Activated T-cell treated with anti-CD3 and anti-CD28 coated beads, Interleukin-2, amount 50 U/mL, for 72 hours (primary cell): ENCODE measurements around the gene ENOX1. TPM values are rescaled to one million over a fixed set of nuclear protein-coding genes. Genes with fewer than 3 reads are reported as not detected.
A peak's percentile ranks its signal among the peaks of the same experiment; 100 is the strongest.

ENCODE experiments used
- ATAC-seq, 2 donors: fragments of 150-1000 bp; cut with Tn5 transposase; replicated peaks in 1 of 2; 2 replicates each; pipeline ENCODE4 v1.10.0; 2021; ENCODE audit warnings: moderate library complexity in 2 of 2, mild to moderate bottlenecking in 1 of 2
- DNase-seq, 2 donors: peaks; one replicate each; pipeline ENCODE4 v3.0.0; 2021 to 2022; ENCODE audit warnings: mixed read lengths in 1 of 2
- H3K27ac Mint-ChIP-seq: one replicate; pipeline ENCODE4 v1.8.0; 2022; ENCODE audit warnings: mild to moderate bottlenecking, moderate library complexity, mixed read lengths
- H3K27me3 Mint-ChIP-seq: one replicate; pipeline ENCODE4 v1.8.0; 2022; ENCODE audit warnings: low read depth, mixed read lengths
- H3K36me3 Mint-ChIP-seq, 2 donors: one replicate each; pipeline ENCODE4 v1.8.0; 2022; ENCODE audit warnings: mixed read lengths in 2 of 2, mild to moderate bottlenecking in 1 of 2; ENCODE audit not compliant: insufficient read depth in 2 of 2
- H3K4me1 Mint-ChIP-seq: one replicate; pipeline ENCODE4 v1.8.0; 2022; ENCODE audit warnings: low read depth, mixed read lengths
- H3K4me3 Mint-ChIP-seq, 2 donors: one replicate each; pipeline ENCODE4 v1.8.0; 2022; ENCODE audit warnings: mild to moderate bottlenecking in 2 of 2, mixed read lengths in 2 of 2, moderate library complexity in 2 of 2
- H3K9me3 Mint-ChIP-seq, 2 donors: one replicate each; pipeline ENCODE4 v1.8.0; 2022; ENCODE audit warnings: mixed read lengths in 2 of 2
- total RNA-seq, 2 donors: library from RNA; stranded (reverse); gene quantifications; one replicate each; pipeline ENCODE4 v1.2.3, GENCODE V29; 2022

Gene ENOX1
- total RNA-seq, 2 donors from 2014 or later, result 1.2 to 2.0 TPM

DNA sequence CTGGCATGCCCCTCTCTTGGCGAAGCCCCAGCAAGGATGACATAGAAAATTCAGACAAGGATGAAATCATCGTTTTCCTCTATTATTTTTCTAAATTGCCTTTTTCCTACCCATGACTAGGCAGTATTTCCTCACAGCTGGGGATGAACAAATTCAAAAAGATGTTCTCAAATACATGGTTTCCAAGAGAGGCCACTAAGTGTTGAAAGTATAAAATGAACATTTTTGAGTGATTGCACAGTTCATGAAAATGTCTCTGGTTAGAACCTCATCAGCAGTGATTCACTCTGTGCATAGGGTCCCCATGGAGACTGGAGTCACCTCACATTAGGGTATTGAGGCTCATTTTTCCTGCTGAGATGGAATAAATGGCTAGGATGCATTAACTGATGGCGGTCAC is 389.7 kb downstream of the ENOX1 start:
- Mint-ChIP-seq H3K27ac (no peak overlapping the region), H3K27me3 (peaks cover 12% of the 10 kb centered on the region)
- ATAC-seq, result no peak

GRCh38 chr13:43391036-43391435 is 395.7 kb downstream of the ENOX1 start:
- H3K36me3 Mint-ChIP-seq, result no peaks in the 10 kb centered on the region
- DNase-seq (no peak), ATAC-seq (no peak)
- H3K27me3 Mint-ChIP-seq, result no peaks in the 10 kb centered on the region
- H3K4me1 Mint-ChIP-seq, result no peaks in the 10 kb centered on the region
- H3K9me3 Mint-ChIP-seq, result no peaks in the 10 kb centered on the region
- no peak overlapping the region for H3K4me3 Mint-ChIP-seq
- H3K27ac Mint-ChIP-seq, result no peak overlapping the region

More for the DNA sequence above, 389.7 kb downstream of the ENOX1 start:
- H3K4me3 Mint-ChIP-seq, result no peak overlapping the region
- H3K36me3 Mint-ChIP-seq, result no peaks in the 10 kb centered on the region
- DNase-seq, result no peak
- no peaks in the 10 kb centered on the region for H3K4me1 Mint-ChIP-seq
- no peaks in the 10 kb centered on the region for H3K9me3 Mint-ChIP-seq

- DNase-seq, result no peak
- H3K9me3 Mint-ChIP-seq, result no peaks in the 10 kb centered on the region
- H3K4me1 Mint-ChIP-seq, result no peaks in the 10 kb centered on the region
- no peaks in the 10 kb centered on the region for H3K27me3 Mint-ChIP-seq
- H3K27ac Mint-ChIP-seq, result no peak overlapping the region
- no peak overlapping the region for H3K4me3 Mint-ChIP-seq
- no peak for ATAC-seq
- no peaks in the 10 kb centered on the region for H3K36me3 Mint-ChIP-seq
Measured at GRCh38 chr13:43390619-43391018, 396.2 kb downstream of the ENOX1 start.

DNA sequence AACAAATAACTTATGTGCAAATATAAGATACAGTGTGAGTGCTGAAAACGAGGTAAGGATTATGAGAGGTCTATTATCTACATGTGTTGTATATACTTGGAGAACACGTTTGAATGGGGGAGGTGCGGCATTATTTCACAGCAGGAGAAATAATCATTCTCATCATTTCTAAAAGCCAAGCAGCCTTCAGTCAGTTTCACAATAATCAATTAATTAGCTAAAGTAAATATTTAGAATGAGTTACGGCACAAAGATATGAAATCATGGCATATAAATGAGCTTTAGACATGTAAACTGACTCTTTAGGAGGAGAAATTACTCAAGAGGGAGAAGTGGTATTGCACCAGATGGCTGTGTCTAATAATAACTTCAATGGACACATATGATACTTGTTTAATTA is 396.8 kb downstream of the ENOX1 start:
- H3K27ac Mint-ChIP-seq, result no peak overlapping the region
- no peaks in the 10 kb centered on the region for H3K4me1 Mint-ChIP-seq
- H3K36me3 Mint-ChIP-seq, result no peaks in the 10 kb centered on the region
- H3K4me3 Mint-ChIP-seq, result no peak overlapping the region
- H3K27me3 Mint-ChIP-seq, result no peaks in the 10 kb centered on the region
- H3K9me3 Mint-ChIP-seq, result no peaks in the 10 kb centered on the region
- DNase-seq (no peak), ATAC-seq (no peak)

DNA sequence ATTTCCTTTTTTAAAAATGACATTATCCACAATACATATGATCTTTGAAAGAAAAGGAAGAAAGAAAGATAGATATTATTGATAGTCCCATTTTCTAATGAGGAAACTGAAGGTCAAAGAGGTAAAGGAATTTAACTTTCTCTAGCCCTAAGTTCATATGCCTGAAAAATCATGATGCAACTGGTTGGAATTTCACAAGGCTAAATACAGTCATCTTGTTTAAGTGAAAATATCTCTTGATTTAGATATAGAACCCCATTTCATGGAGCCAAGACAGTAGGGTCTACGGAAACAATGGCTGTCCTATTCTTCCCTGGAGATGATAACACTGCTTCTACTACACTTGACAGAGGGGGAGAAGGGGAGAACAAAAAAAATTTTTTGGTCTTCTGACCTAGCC is 397.2 kb downstream of the ENOX1 start:
- DNase-seq (no peak), ATAC-seq (no peak)
- no peaks in the 10 kb centered on the region for H3K4me1 Mint-ChIP-seq
- no peaks in the 10 kb centered on the region for H3K36me3 Mint-ChIP-seq
- no peak overlapping the region for H3K27ac Mint-ChIP-seq
- H3K4me3 Mint-ChIP-seq, result no peak overlapping the region
- no peaks in the 10 kb centered on the region for H3K27me3 Mint-ChIP-seq
- no peaks in the 10 kb centered on the region for H3K9me3 Mint-ChIP-seq

DNA sequence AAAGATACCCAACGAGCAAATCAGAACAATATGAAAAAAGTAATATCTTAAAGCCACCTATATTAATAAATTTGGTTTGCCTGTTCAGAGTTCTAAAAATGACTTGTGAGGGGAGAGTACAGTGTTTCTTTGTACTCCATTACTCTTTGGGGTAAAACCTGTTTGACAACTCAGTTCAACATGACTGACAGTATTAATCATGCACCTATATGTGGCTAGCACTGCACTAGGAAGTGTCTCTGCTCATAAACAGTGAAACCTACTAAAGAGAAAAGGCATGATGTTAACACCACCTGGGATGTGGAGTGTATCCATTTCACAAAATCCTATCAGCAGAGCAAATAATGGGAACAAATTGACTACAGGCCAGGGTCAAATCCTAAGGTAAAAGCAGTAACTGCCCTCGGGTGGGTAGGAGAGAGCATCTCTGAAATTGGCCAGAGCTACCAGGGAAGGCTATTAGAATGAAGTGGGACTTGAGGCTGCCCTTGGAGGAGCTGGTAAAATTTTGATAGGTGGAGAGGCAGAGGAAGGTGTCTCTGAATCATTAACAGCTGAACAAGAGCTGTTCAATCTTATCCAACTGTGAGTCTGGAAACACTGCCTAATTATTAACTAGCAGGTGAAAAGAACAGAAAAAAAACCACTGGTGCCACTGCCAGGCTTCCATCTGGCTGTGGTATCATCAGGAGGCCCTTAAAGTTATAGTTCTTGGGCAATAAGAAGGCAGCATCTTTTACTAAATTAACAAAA is 398.3 kb downstream of the ENOX1 start:
- H3K36me3 Mint-ChIP-seq, result no peaks in the 10 kb centered on the region
- no peaks in the 10 kb centered on the region for H3K9me3 Mint-ChIP-seq
- no peak overlapping the region for H3K27ac Mint-ChIP-seq
- DNase-seq (no peak), ATAC-seq (no peak)
- no peaks in the 10 kb centered on the region for H3K27me3 Mint-ChIP-seq
- H3K4me3 Mint-ChIP-seq, result no peak overlapping the region
- H3K4me1 Mint-ChIP-seq, result no peaks in the 10 kb centered on the region

DNA sequence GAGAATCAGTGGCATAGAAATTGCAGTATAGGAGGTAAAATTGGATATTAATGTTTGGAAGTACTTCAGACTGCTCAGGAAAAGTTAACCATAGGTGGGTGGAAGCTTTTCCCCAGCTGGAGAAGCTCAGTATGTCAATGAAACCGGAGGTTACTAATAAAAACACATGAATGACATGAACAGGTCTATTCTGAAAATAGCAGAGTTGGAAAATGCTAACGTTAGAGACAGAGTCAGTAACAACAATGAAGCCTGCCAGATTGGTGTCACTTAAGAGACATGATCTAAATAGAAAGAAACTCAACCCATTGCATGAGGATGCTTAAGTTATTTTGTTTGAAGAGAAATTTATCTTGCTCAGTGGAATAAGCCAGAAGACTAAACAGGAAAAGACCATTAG is 398.9 kb downstream of the ENOX1 start:
- no peak for DNase-seq
- Mint-ChIP-seq H3K36me3 (no peaks in the 10 kb centered on the region), H3K4me1 (no peaks in the 10 kb centered on the region), H3K9me3 (no peaks in the 10 kb centered on the region), H3K4me3 (no peak overlapping the region), H3K27me3 (no peaks in the 10 kb centered on the region), H3K27ac (no peak overlapping the region)
- ATAC-seq, result no peak

GRCh38 chr13:43383498-43384165 is 403.1 kb downstream of the ENOX1 start:
- ATAC-seq, result no peak
- no peak for DNase-seq
- Mint-ChIP-seq H3K4me3 (no peak overlapping the region), H3K9me3 (peaks cover 2 to 7% of the 10 kb centered on the region in 2 donors), H3K4me1 (no peaks in the 10 kb centered on the region), H3K27ac (no peak overlapping the region), H3K36me3 (peaks cover 3 to 4% of the 10 kb centered on the region in 2 donors), H3K27me3 (peaks cover 6% of the 10 kb centered on the region)

DNA sequence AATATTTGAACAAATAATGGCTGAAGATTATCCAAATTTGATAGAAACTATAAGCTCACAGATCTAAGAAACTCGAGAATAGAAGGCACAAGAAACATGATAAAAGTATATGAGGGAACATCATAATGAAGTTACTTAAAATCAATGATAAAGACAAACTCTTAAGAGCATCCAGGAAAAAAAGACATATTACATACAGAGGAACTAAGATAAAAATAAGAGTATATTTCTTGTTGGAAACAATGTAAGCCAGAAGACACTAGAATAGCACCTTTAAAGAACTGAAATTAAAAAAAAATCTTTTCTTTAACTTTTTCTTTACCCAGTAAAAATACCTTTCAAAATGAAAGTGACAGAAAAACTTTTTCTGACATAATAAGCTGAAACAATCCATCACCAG is 407.0 kb downstream of the ENOX1 start:
- peaks cover 2 to 8% of the 10 kb centered on the region in 2 donors for H3K9me3 Mint-ChIP-seq
- DNase-seq (no peak), ATAC-seq (no peak)
- H3K27ac Mint-ChIP-seq, result peak overlapping the region; percentile 54
- H3K36me3 Mint-ChIP-seq, result peaks cover 3 to 4% of the 10 kb centered on the region in 2 donors
- H3K27me3 Mint-ChIP-seq, result peaks cover 13% of the 10 kb centered on the region
- H3K4me1 Mint-ChIP-seq, result no peaks in the 10 kb centered on the region
- H3K4me3 Mint-ChIP-seq, result no peak overlapping the region

DNA sequence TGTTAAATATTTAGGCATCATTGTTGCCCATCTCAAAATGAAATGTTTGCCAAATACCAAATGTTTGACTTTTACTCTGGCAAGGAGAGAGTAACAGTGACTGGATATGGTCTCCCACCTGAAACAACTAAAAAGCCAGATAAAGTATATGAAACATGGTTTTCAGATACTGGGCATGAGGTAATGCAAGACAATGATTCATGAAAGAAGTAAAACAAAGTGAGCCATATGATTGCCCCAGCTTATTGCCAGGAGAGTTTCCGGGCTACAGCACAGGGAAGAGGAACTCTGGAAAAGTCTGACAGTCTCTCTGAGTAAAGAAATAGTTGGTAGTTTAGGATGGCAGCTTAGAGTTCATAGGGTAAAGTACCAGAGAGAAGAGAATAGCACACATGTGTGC is 408.8 kb downstream of the ENOX1 start:
- Mint-ChIP-seq H3K4me1 (no peaks in the 10 kb centered on the region), H3K27ac (no peak overlapping the region), H3K27me3 (peaks cover 13% of the 10 kb centered on the region), H3K36me3 (peaks cover 3 to 4% of the 10 kb centered on the region in 2 donors), H3K4me3 (no peak overlapping the region), H3K9me3 (peaks cover 2 to 8% of the 10 kb centered on the region in 2 donors)
- DNase-seq (no peak), ATAC-seq (no peak)

- no peak overlapping the region for H3K27ac Mint-ChIP-seq
- H3K4me3 Mint-ChIP-seq, result no peak overlapping the region
- DNase-seq, result no peak
- peaks cover 2 to 8% of the 10 kb centered on the region in 2 donors for H3K9me3 Mint-ChIP-seq
- H3K27me3 Mint-ChIP-seq, result peaks cover 13% of the 10 kb centered on the region
- H3K36me3 Mint-ChIP-seq, result peaks cover 3 to 4% of the 10 kb centered on the region in 2 donors
- no peak for ATAC-seq
- no peaks in the 10 kb centered on the region for H3K4me1 Mint-ChIP-seq
Measured at GRCh38 chr13:43377149-43377548, 409.6 kb downstream of the ENOX1 start.

DNA sequence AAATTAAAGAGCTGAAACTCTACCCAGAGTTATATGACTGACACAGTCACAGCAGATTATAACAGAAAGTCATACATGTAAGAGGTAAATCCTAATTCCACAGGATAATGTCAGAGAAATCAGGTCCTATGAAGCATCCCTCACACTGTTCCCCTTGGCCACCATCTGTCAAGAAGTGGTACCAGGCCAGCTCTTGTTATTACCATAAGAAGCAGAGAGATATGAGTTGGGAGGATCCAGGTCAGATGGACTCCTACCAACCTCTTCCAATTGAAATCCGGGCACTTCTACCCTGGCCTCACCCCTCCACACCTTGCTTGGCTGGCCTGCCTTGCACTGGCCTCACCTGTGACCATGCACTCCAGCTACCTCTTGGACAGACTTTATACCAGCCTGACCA is 410.2 kb downstream of the ENOX1 start:
- DNase-seq, result no peak
- Mint-ChIP-seq H3K36me3 (peaks cover 3 to 4% of the 10 kb centered on the region in 2 donors), H3K27ac (no peak overlapping the region), H3K27me3 (peaks cover 13% of the 10 kb centered on the region), H3K4me1 (no peaks in the 10 kb centered on the region), H3K4me3 (no peak overlapping the region), H3K9me3 (peaks cover 2 to 8% of the 10 kb centered on the region in 2 donors)
- ATAC-seq, result no peak

GRCh38 chr13:43375797-43376465 is 410.8 kb downstream of the ENOX1 start:
- Mint-ChIP-seq H3K36me3 (peaks cover 3 to 4% of the 10 kb centered on the region in 2 donors), H3K27ac (no peak overlapping the region)

More at GRCh38 chr13:43375797-43376465, 410.8 kb downstream of the ENOX1 start:
- H3K4me3 Mint-ChIP-seq, result no peak overlapping the region
- peaks cover 13% of the 10 kb centered on the region for H3K27me3 Mint-ChIP-seq
- peaks cover 2 to 8% of the 10 kb centered on the region in 2 donors for H3K9me3 Mint-ChIP-seq
- no peak for ATAC-seq
- no peak for DNase-seq
- H3K4me1 Mint-ChIP-seq, result no peaks in the 10 kb centered on the region
